Measurements from ENCODE around the gene HPD.
"Not testable (repeated sequence)": the region's sequence is repeated elsewhere in the genome, so short reads cannot be mapped to it uniquely, and the experiment has no call there.

The HPD gene

GRCh38 chr12:121858662-121859572 is at the start of gene HPD:
HPD (minus strand) TSS chr12:121858859; CDS start chr12:121858823, 36 bp downstream.
- peak; percentile 88 for DNase-seq (ENCODE audit: low spot score)

GRCh38 chr12:121905746-121906145 is 47.1 kb upstream of the HPD start:
- DNase-seq (ENCODE audit: low spot score) = no peak

DNA sequence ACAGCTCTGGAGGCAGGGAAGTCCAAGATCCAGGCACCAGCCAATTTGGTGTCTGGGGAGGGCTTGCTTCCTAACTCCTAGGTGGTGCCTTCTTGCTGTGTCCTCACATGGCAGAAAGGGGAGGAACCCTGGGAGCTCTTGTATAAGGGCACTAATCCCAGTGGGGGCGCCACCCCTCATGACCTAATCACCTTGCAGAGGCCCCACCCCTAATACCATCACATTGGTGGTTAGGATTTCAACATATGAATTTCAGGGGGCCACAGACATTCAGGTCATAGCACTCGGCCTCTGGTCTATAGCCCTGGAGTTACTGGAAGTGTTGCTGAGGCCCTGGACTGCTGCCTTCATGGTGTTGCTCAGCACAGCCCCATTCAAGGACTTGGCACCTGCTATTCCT is 44.5 kb upstream of the HPD start:
- no peak for DNase-seq (ENCODE audit: low spot score)

- no peak for DNase-seq (ENCODE audit: low spot score)
These were observed 40.9 kb upstream of the HPD start for GRCh38 chr12:121899590-121899989.

- no peak for DNase-seq (ENCODE audit: low spot score)
These were observed 39.6 kb upstream of the HPD start for GRCh38 chr12:121898287-121898686.

DNA sequence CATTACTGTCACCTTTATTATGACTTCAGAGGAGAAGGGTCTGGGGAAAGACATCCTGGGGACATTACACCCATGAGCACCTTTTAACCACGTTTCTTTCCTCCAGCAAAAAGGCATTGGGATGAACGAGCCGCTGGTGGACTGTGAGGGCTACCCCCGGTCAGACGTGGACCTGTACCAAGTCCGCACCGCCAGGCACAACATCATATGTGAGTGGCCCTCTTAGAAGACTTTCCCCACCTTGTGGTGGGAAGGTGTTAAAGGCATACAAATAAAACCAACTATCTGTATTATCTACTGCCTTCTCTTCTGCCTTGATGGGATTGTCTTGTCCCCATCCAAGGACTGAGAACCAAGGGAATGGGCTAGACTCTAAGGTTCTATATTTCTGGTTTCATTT is 36.0 kb upstream of the HPD start:
- no peak for DNase-seq (ENCODE audit: low spot score)

DNA sequence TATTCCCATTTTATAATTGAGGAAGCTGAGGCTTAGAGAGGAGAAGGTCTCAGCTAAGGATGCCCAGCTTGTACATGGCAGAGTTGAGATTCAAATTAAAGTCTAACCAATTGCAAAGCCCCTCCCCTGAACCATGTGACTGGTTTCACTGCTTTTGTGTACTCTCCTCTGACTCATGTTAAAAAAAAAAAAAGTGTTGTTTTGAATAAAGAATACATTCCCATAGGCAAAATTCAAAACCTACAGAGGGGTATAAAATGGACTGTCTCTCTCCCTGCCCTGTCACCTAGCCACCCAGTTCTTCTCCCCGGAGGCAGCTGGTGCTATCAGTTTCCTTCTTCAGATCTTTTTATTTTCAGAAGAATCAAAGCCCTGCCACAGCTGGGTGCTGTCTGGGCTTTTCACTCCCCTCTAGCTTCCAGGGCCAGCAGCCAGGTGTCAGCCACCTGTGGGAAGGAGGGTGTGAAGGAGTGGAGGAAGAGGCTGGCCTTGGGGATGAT is 35.4 kb upstream of the HPD start:
- peak; percentile 77 for DNase-seq (ENCODE audit: low spot score)

- no peak for DNase-seq (ENCODE audit: low spot score)
These were observed 34.3 kb upstream of the HPD start for GRCh38 chr12:121892673-121893561.

- peak; percentile 33 for DNase-seq (ENCODE audit: low spot score)
These were observed 31.0 kb upstream of the HPD start for GRCh38 chr12:121889661-121890060.

DNA sequence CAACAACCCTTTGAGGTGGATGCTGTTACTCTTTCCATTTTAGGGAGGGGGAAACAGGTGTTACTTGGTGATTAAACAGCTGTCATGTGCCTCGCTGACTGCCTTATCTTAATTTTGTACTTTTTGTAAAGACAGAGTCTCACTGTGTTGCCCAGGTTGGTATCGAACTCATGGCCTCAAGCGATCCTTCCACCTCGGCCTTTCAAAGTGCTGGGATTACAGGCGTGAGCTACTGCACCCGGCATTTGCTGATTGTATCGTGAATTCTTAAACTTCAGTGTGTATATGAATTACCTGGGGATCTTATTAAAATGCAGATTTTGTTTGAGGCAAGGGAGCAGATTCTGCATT is 30.6 kb upstream of the HPD start:
- no peak for DNase-seq (ENCODE audit: low spot score)

GRCh38 chr12:121888478-121889273 is 30.0 kb upstream of the HPD start, which contains the start of gene PSMD9:
PSMD9 (plus strand) TSS chr12:121888790; CDS start chr12:121888857, 67 bp downstream.
- DNase-seq (ENCODE audit: low spot score) = peak; percentile 98

DNA sequence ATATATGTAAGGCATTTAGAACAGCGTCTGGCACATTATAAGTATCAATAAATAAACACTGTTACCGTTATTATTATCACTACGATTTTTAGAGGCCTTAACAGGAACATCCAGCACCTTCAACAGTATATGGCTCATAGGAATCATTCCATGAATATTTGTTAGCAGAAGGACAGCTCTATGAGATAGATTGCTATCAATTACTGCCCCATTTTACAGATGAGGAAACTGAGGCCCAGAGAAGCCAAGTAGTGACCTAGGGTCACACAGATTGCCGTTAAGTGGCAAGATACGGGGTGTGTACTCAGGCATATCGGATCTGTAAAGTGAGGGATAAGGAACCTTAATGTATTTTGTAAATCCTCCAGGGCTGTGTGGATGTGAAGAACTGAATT is 29.4 kb upstream of the HPD start:
- no peak for DNase-seq (ENCODE audit: low spot score)

DNA sequence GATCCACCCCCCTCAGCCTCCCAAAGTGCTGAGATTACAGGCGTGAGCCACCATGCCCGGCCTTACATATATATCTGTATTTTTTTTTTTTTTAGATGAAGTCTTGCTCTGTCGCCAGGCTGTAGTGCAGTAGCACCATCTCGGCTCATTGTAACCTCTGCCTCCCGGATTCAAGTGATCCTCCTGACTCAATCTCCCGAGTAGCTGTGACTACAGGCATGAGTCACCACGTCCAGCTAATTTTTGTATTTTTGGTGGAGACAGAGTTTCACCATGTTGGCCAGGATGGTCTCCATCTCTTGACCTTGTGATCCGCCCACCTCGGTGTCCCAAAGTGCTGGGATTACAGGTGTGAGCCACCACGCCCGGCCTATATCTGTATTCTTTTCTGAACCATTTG is 26.5 kb upstream of the HPD start:
- DNase-seq (ENCODE audit: low spot score) = not testable (repeated sequence)

DNA sequence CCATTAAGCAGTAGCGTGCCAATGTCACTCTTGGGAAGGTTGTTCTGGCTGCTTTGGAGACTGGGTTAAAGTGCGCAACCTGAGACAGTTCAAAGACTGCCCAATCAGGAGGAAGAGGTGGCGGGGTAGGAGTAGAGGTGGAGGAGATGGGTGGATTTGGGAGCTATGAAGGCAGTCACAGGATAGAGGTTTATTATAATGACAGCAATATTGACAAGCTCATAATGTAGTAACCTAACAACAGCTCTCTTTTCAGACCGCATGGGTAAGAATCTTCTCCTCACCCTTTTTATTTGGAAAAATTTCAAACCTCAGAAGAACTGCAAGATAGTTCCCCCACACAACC is 24.6 kb upstream of the HPD start:
- DNase-seq (ENCODE audit: low spot score) = no peak

- DNase-seq (ENCODE audit: low spot score) = not testable (repeated sequence)
These were observed 17.4 kb upstream of the HPD start for GRCh38 chr12:121876080-121876447.

DNA sequence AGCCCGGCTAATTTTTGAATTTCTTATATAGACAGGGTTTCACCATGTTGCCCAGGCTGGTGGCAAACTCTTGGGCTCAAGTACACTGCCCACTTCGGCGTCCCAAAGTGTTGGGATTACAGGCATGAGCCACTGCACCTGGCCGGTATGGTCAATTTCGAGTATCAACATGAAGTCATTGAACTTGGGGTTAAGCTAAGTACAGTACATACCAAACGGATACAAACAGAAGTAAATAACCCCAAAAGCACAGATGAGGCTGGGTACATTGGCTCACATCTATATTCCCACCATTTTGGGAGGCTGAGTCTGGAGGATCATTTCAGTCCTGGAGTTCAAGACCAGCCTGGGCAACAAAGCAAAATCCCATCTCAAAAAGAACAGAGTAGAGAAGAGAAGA is 16.9 kb upstream of the HPD start:
- no peak for DNase-seq (ENCODE audit: low spot score)

DNA sequence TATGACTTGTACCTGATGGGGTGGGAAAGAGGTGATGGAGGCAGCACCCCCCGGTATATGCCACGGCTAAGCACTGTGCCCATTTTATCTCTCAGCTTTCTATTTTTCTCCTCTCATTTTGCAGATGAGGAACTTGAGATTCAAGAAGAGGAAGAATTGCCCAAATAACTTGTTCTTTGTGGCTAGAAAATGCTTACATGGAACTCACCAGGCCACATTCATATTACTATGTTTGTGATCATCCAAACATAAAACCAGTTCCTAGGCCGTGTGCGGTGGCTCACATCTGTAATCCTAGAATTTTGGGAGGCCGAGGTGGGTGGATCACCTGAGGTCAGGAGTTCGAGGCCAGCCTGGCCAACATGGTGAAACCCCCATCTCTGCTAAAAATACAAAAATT is 15.4 kb upstream of the HPD start:
- DNase-seq (ENCODE audit: low spot score) = no peak

GRCh38 chr12:121873216-121873569 is 14.5 kb upstream of the HPD start:
- DNase-seq (ENCODE audit: low spot score) = no peak

DNA sequence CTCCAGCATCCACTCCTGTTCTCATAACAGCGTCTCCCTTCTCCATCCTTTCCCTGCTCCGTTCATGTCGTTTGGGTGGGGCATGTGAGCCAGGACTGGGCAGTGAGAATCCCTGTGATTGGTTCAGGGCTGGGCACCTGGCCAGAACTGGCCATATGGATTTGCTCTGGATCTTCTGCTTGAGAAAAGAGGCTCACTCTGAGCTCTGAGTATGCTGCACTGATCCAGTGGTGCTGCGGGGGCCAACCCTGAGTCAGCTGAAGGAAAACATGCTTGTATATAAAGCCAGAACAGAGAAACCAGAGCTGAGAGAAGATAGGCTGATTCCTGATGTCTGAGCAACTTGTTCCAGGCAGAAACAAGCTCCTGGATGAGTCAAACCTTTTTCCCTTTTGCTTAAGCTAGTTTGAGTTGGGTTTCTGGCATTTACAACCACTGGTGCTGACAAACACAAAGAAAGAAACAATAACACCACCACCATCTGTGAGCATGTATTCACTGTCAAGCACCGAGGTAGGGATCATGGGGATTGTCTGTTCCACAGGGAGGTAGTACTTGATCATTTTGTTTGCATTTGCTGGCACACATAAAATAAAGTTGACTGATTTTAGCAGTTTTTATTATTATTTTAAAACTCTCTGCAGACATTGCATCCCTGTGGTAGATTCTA is 14.0 kb upstream of the HPD start:
- peak; percentile 80 for DNase-seq (ENCODE audit: low spot score)

GRCh38 chr12:121871467-121871866 is 12.8 kb upstream of the HPD start:
- DNase-seq (ENCODE audit: low spot score) = no peak

DNA sequence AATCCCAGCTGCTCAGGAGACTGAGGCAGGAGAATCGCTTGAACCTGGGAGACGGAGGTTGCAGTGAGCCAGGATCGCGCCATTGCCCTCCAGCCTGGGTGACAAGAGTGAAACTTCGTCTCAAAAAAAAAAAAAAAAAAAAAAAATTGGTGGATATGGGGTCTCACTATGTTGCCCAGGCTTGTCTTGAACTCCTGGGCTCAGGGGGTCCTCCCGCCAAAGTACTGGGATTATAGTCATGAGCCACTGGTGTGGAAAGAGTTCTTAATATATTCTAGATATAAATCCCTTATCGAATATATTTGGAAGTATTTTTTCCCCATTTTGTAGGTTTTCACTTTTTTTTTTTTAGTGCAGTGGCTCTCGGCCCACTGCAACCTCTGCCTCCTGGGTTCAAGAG is 10.6 kb upstream of the HPD start:
- not testable (repeated sequence) for DNase-seq (ENCODE audit: low spot score)

DNA sequence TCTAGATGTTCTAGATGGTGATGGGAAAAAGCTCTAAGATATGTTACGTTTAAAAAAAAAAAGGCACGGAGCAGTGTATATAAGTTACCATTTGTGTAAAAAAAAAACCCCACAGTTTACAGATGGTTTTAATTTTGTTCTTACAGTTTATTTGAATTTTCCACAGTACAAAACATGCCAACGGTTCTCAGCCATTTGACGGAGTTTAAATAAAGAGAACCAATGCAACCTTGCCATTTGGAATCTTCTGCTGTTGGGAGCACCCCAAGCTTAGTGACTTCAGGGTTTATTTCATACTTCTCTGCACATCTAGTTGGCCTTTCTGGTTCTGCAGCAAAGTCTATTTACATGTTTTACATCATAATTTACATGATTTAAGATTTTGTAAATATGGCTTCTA is 7.7 kb upstream of the HPD start:
- no peak for DNase-seq (ENCODE audit: low spot score)
